Activated CD8-positive, alpha-beta T cell treated with anti-CD3 and anti-CD28 coated beads, Interleukin-2, amount 10 ng/mL, durations not matched to agents 7 days and 5 days (primary cell): Measurements from ENCODE around the gene TPI1. TPM values are rescaled to one million over a fixed set of nuclear protein-coding genes. Genes with fewer than 3 reads are reported as not detected.

Source experiments
- ATAC-seq: fragments of 150-1000 bp; cut with Tn5 transposase; one replicate; pipeline ENCODE4 v1.10.0; 2021; ENCODE audit warnings: moderate library complexity
- CTCF ChIA-PET: fragments of 350-600 bp; sonication (Branson Sonifier 250); formaldehyde crosslinking; loops from one replicate; lab custom pipeline; 2021; ENCODE audit warnings: antibody characterized with exemption; lab: Charles Lee
- POLR2A ChIA-PET: fragments of 350-600 bp; sonication (Branson Sonifier 250); formaldehyde crosslinking; loops from one replicate; lab custom pipeline; 2021; ENCODE audit warnings: antibody characterized with exemption; lab: Charles Lee
- DNase-seq: peaks from one replicate; pipeline ENCODE4 v3.0.0-alpha.2; 2020
- H3K27ac Mint-ChIP-seq: one replicate; pipeline ENCODE4 v1.8.0; 2021; ENCODE audit warnings: mild to moderate bottlenecking, mixed read lengths
- H3K27me3 Mint-ChIP-seq: one replicate; pipeline ENCODE4 v1.8.0; 2021; ENCODE audit warnings: low read depth, mixed read lengths
- H3K36me3 Mint-ChIP-seq: one replicate; pipeline ENCODE4 v1.8.0; 2021; ENCODE audit warnings: low read depth, mixed read lengths
- H3K4me1 Mint-ChIP-seq: one replicate; pipeline ENCODE4 v1.8.0; 2021; ENCODE audit warnings: low read depth, mixed read lengths
- H3K4me3 Mint-ChIP-seq: one replicate; pipeline ENCODE4 v1.8.0; 2021; ENCODE audit warnings: mild to moderate bottlenecking, mixed read lengths
- H3K9me3 Mint-ChIP-seq: one replicate; pipeline ENCODE4 v1.8.0; 2022; ENCODE audit warnings: mixed read lengths; ENCODE audit not compliant: insufficient read depth
- total RNA-seq, 2 experiments: library from RNA; stranded (reverse); gene quantifications; one replicate each; pipeline ENCODE4 v1.2.3, GENCODE V29; 2021

The TPI1 gene
- total RNA-seq, 2 experiments from 2014 or later, result 1,505 to 1,545 TPM

GRCh38 chr12:6914246-6914946 lies 47.1 kb downstream of the TPI1 start, which contains the start of gene ENO2:
Gene ENO2 (plus strand): TSS chr12:6914580. CDS start chr12:6915833, 1,253 bp downstream.
- ChIA-PET CTCF (interaction anchor here (0.6 to 5.8 kb wide), 8 partner anchors 10 to 198 kb away, joined by 3 to 22 read pairs (median 4); partner anchors contain the start of genes C12orf57, RNU7-1 and SPSB2), POLR2A (interaction anchor here (0.9 to 3.9 kb wide), 12 partner anchors 9 to 63 kb away, joined by 3 to 32 read pairs (median 6); partner anchors contain the start of genes C12orf57, CDCA3, RNU7-1 and SPSB2)

GRCh38 chr12:6914947-6915788 lies 47.8 kb downstream of the TPI1 start:
- Mint-ChIP-seq H3K27ac (peak overlapping the region; percentile 84), H3K36me3 (peaks cover 37% of the 10 kb centered on the region), H3K27me3 (peaks cover 5% of the 10 kb centered on the region), H3K9me3 (no peaks in the 10 kb centered on the region), H3K4me1 (peaks cover 51% of the 10 kb centered on the region), H3K4me3 (peak overlapping the region; percentile 92)
- ChIA-PET POLR2A (interaction anchor here (0.7 to 3.9 kb wide), 10 partner anchors 9 to 64 kb away, joined by 3 to 32 read pairs (median 4); partner anchors contain the start of genes C12orf57, CDCA3 and RNU7-1), CTCF (interaction anchor here (1.0 to 5.8 kb wide), 5 partner anchors 9 to 198 kb away, joined by 3 to 22 read pairs (median 4); partner anchors contain the start of gene SPSB2)
- DNase-seq (no peak), ATAC-seq (peak; percentile 2)

More at GRCh38 chr12:6914246-6914946, 47.1 kb downstream of the TPI1 start, which contains the start of gene ENO2:
- peak within 1 kb of the TSS; percentile 92 for H3K4me3 Mint-ChIP-seq
- H3K9me3 Mint-ChIP-seq, result no peaks in the 10 kb centered on the region
- DNase-seq, result peak; percentile 87
- peak; percentile 92 for ATAC-seq
- H3K27me3 Mint-ChIP-seq, result peaks cover 5% of the 10 kb centered on the region
- peak within 1 kb of the TSS; percentile 84 for H3K27ac Mint-ChIP-seq
- peaks cover 29% of the 10 kb centered on the region for H3K36me3 Mint-ChIP-seq
- peaks cover 45% of the 10 kb centered on the region for H3K4me1 Mint-ChIP-seq

GRCh38 chr12:6915789-6916285 lies 48.5 kb downstream of the TPI1 start:
- no peak for DNase-seq
- H3K36me3 Mint-ChIP-seq, result peaks cover 37% of the 10 kb centered on the region
- ATAC-seq, result no peak
- H3K27ac Mint-ChIP-seq, result peak overlapping the region; percentile 70
- H3K4me3 Mint-ChIP-seq, result peak overlapping the region; percentile 92
- CTCF ChIA-PET, result interaction anchor here (2.3 to 5.8 kb wide), 2 partner anchors 43 to 49 kb away, joined by 7 to 22 read pairs; partner anchors contain the start of gene SPSB2
- peaks cover 51% of the 10 kb centered on the region for H3K4me1 Mint-ChIP-seq
- H3K9me3 Mint-ChIP-seq, result no peaks in the 10 kb centered on the region
- H3K27me3 Mint-ChIP-seq, result peaks cover 4% of the 10 kb centered on the region
- POLR2A ChIA-PET, result interaction anchor here (0.6 to 2.4 kb wide), 4 partner anchors 22 to 45 kb away, joined by 3 to 14 read pairs (median 4); partner anchors contain the start of genes C12orf57, RNU7-1 and SPSB2

GRCh38 chr12:6916426-6917200 lies 49.3 kb downstream of the TPI1 start:
- CTCF ChIA-PET, result interaction anchor here (0.8 to 5.8 kb wide), 7 partner anchors 11 to 49 kb away, joined by 3 to 22 read pairs (median 5); partner anchors contain the start of genes C12orf57, RNU7-1, SPSB2 and TPI1
- Mint-ChIP-seq H3K27me3 (no peaks in the 10 kb centered on the region), H3K4me3 (peak overlapping the region; percentile 92)

GRCh38 chr12:6917491-6918231 lies 50.3 kb downstream of the TPI1 start:
- CTCF ChIA-PET, result interaction anchor here (0.8 to 5.8 kb wide), 6 partner anchors 9 to 50 kb away, joined by 3 to 22 read pairs (median 4); partner anchors contain the start of genes SPSB2 and TPI1
- H3K27ac Mint-ChIP-seq, result no peak overlapping the region

More at GRCh38 chr12:6916426-6917200, 49.3 kb downstream of the TPI1 start:
- H3K9me3 Mint-ChIP-seq, result no peaks in the 10 kb centered on the region
- peaks cover 43% of the 10 kb centered on the region for H3K36me3 Mint-ChIP-seq
- H3K27ac Mint-ChIP-seq, result peak overlapping the region; percentile 12
- POLR2A ChIA-PET, result interaction anchor here (0.6 to 2.4 kb wide), 7 partner anchors 21 to 51 kb away, joined by 3 to 14 read pairs (median 3); partner anchors contain the start of genes C12orf57, PTPN6, RNU7-1 and SPSB2
- DNase-seq (no peak), ATAC-seq (no peak)
- H3K4me1 Mint-ChIP-seq, result peaks cover 53% of the 10 kb centered on the region

GRCh38 chr12:6919588-6919987 lies 52.3 kb downstream of the TPI1 start:
- peaks cover 66% of the 10 kb centered on the region for H3K36me3 Mint-ChIP-seq
- no peaks in the 10 kb centered on the region for H3K27me3 Mint-ChIP-seq
- DNase-seq (no peak), ATAC-seq (no peak)
- no peak overlapping the region for H3K4me3 Mint-ChIP-seq
- POLR2A ChIA-PET, result interaction anchor here (1.8 kb wide), 1 partner anchor 24 kb away, joined by 10 read pairs; the partner anchor contains the start of genes C12orf57 and RNU7-1
- peaks cover 63% of the 10 kb centered on the region for H3K4me1 Mint-ChIP-seq
- H3K9me3 Mint-ChIP-seq, result no peaks in the 10 kb centered on the region
- CTCF ChIA-PET, result interaction anchor here (1.0 kb wide), 2 partner anchors 24 to 50 kb away, joined by 3 read pairs; partner anchors contain the start of genes C12orf57 and RNU7-1
- H3K27ac Mint-ChIP-seq, result peak overlapping the region; percentile 9

More at GRCh38 chr12:6917491-6918231, 50.3 kb downstream of the TPI1 start:
- Mint-ChIP-seq H3K4me1 (peaks cover 61% of the 10 kb centered on the region), H3K27me3 (no peaks in the 10 kb centered on the region), H3K9me3 (no peaks in the 10 kb centered on the region), H3K36me3 (peaks cover 54% of the 10 kb centered on the region), H3K4me3 (no peak overlapping the region)
- no peak for ATAC-seq
- no peak for DNase-seq
- POLR2A ChIA-PET, result interaction anchor here (1.4 to 2.4 kb wide), 3 partner anchors 26 to 53 kb away, joined by 3 to 14 read pairs (median 6); partner anchors contain the start of genes C12orf57, RNU7-1 and SPSB2

Other genes starting within 250 kb of the TPI1 start
- gene LPAR5, start 231.6 kb upstream of the TPI1 start, total RNA-seq, result 10 to 100 TPM; 16.5 to 16.8 TPM
- 1 to 10 TPM in 1 of 2 experiments, under 1 TPM in 1; 0.76 to 1.7 TPM for gene ACRBP, start 220.1 kb upstream of the TPI1 start, total RNA-seq
- 10 to 100 TPM; 24.9 TPM for gene ING4, start 204.4 kb upstream of the TPI1 start, total RNA-seq
- gene ZNF384, start 178.2 kb upstream of the TPI1 start, total RNA-seq, result 10 to 100 TPM; 71.9 to 76.4 TPM
- gene PIANP, start 166.7 kb upstream of the TPI1 start, total RNA-seq, result not detected
- 10 to 100 TPM; 26.9 to 29.7 TPM for gene COPS7A, start 143.5 kb upstream of the TPI1 start, total RNA-seq
- 100 to 1,000 TPM; 109 to 113 TPM for gene MLF2, start 114.4 kb upstream of the TPI1 start, total RNA-seq
- gene PTMS, start 101.2 kb upstream of the TPI1 start, total RNA-seq, result 10 to 100 TPM; 42.9 to 47.4 TPM
- 10 to 100 TPM; 43.0 to 45.2 TPM for gene LAG3, start 95.0 kb upstream of the TPI1 start, total RNA-seq
- gene CD4, start 78.0 kb upstream of the TPI1 start, total RNA-seq, result 1 to 10 TPM in 1 of 2 experiments, under 1 TPM in 1; 0.90 to 1.6 TPM
- under 1 TPM; 0.13 to 0.34 TPM for gene GPR162, start 45.7 kb upstream of the TPI1 start, total RNA-seq
- under 1 TPM in 1 of 2 experiments, not detected in 1; 0.26 TPM for gene P3H3, start 39.1 kb upstream of the TPI1 start, total RNA-seq
- under 1 TPM in 1 of 2 experiments, not detected in 1; 0.08 TPM for gene GNB3, start 26.6 kb upstream of the TPI1 start, total RNA-seq
- 100 to 1,000 TPM; 103 to 115 TPM for gene CDCA3, start 16.2 kb upstream of the TPI1 start, total RNA-seq
- 100 to 1,000 TPM; 105 to 108 TPM for gene USP5, start 15.4 kb upstream of the TPI1 start, total RNA-seq
- 10 to 100 TPM in 1 of 2 experiments, 1 to 10 TPM in 1; 10.0 to 11.2 TPM for gene SPSB2, start 5.8 kb downstream of the TPI1 start, total RNA-seq
- gene LRRC23, start 37.3 kb downstream of the TPI1 start, total RNA-seq, result 1 to 10 TPM; 6.5 to 8.6 TPM
- 100 to 1,000 TPM; 133 to 141 TPM for gene ENO2, start 47.0 kb downstream of the TPI1 start, total RNA-seq
- gene ATN1, start 60.4 kb downstream of the TPI1 start, total RNA-seq, result 10 to 100 TPM; 21.6 to 24.5 TPM
- gene RNU7-1, start 76.3 kb downstream of the TPI1 start, total RNA-seq, result not detected
- 100 to 1,000 TPM; 184 to 185 TPM for gene C12orf57, start 76.5 kb downstream of the TPI1 start, total RNA-seq
- gene PTPN6, start 83.8 kb downstream of the TPI1 start, total RNA-seq, result 100 to 1,000 TPM; 354 to 397 TPM
- 100 to 1,000 TPM; 226 to 236 TPM for gene PHB2, start 103.1 kb downstream of the TPI1 start, total RNA-seq
- gene EMG1, start 103.4 kb downstream of the TPI1 start, total RNA-seq, result 10 to 100 TPM; 54.9 to 58.7 TPM
- 10 to 100 TPM; 37.3 to 40.3 TPM for gene LPCAT3, start 150.9 kb downstream of the TPI1 start, total RNA-seq
- under 1 TPM; 0.50 to 0.90 TPM for gene C1S, start 193.2 kb downstream of the TPI1 start, total RNA-seq
- gene C1R, start 224.9 kb downstream of the TPI1 start, total RNA-seq, result 1 to 10 TPM; 3.6 to 3.7 TPM
- 10 to 100 TPM; 21.5 to 23.3 TPM for gene C1RL, start 241.7 kb downstream of the TPI1 start, total RNA-seq